IMR-90 (cell line): ENCODE data around the gene SH3RF3. TPM values are rescaled to one million over a fixed set of nuclear protein-coding genes. Genes with fewer than 3 reads are reported as not detected.

Source experiments
- ATAC-seq: fragments of 200-7000 bp; cut with Tn5 transposase; 2 replicates; pipeline ENCODE4 v1.9.1; 2020; ENCODE audit warnings: low read depth, mild to moderate bottlenecking, moderate library complexity
- BruUV-seq: library from RNA; stranded (reverse); fragments of 400-500 nt; replicated peaks from 2 replicates; lab custom pipeline; 2021; lab: Mats Ljungman, UMichigan
- CTCF ChIA-PET: fragments of 300-600 bp; formaldehyde crosslinking; extraction: SDS; loops from one replicate; lab custom pipeline; 2021; ENCODE audit warnings: antibody characterized with exemption; lab: Yijun Ruan, JAX
- POLR2A ChIA-PET: fragments of 300-600 bp; sonication (Branson Sonifier 250); formaldehyde crosslinking; loops from one replicate; lab custom pipeline; 2022; ENCODE audit warnings: antibody characterized with exemption; ENCODE audit not compliant: unreplicated experiment; lab: Charles Lee
- DNase-seq: peaks from one replicate; pipeline ENCODE4 v3.0.0; 2013
- H2AFZ ChIP-seq: replicated peaks from 2 replicates; pipeline ENCODE3; 2013; ENCODE audit warnings: low read length, mild to moderate bottlenecking; ENCODE audit not compliant: poor library complexity
- H2AK5ac ChIP-seq: 2 replicates; pipeline ENCODE4 v1.6.1; 2013; ENCODE audit warnings: low read depth, low read length, inconsistent platforms
- H2AK9ac ChIP-seq: replicated peaks from 2 replicates; pipeline ENCODE3; 2013; ENCODE audit warnings: mild to moderate bottlenecking, low read depth, low read length, moderate library complexity; ENCODE audit not compliant: poor library complexity
- H2BK120ac ChIP-seq: 2 replicates; pipeline ENCODE4 v1.6.1; 2013; ENCODE audit warnings: low read depth, low read length, inconsistent platforms
- H2BK15ac ChIP-seq: 3 replicates; pipeline ENCODE4 v1.6.1; 2013; ENCODE audit warnings: low read depth, low read length, inconsistent platforms
- H2BK20ac ChIP-seq: 2 replicates; pipeline ENCODE4 v1.6.1; 2013; ENCODE audit warnings: low read depth, mild to moderate bottlenecking, inconsistent platforms, low read length, moderate library complexity
- H2BK5ac ChIP-seq: 2 replicates; pipeline ENCODE4 v1.6.1; 2013; ENCODE audit warnings: mild to moderate bottlenecking, low read depth, low read length, inconsistent platforms; ENCODE audit not compliant: poor library complexity, severe bottlenecking
- H3K14ac ChIP-seq: replicated peaks from 2 replicates; pipeline ENCODE4 v1.6.1; 2013; ENCODE audit warnings: low read depth, low read length, inconsistent platforms
- H3K18ac ChIP-seq: 2 replicates; pipeline ENCODE4 v1.6.1; 2013; ENCODE audit warnings: low read depth, low read length, control low read depth
- H3K23ac ChIP-seq: 2 replicates; pipeline ENCODE4 v1.6.1; 2013; ENCODE audit warnings: low read depth, low read length, inconsistent platforms
- H3K27ac ChIP-seq: 2 replicates; pipeline ENCODE4 v1.5.1; 2013; ENCODE audit warnings: mild to moderate bottlenecking, control low read depth, low read length; ENCODE audit not compliant: insufficient read depth
- H3K27me3 ChIP-seq: 2 replicates; pipeline ENCODE4 v1.6.1; 2013; ENCODE audit warnings: low read length; ENCODE audit not compliant: control insufficient read depth, insufficient read depth
- H3K36me3 ChIP-seq: 2 replicates; pipeline ENCODE4 v1.6.1; 2013; ENCODE audit warnings: low read length, mixed read lengths; ENCODE audit not compliant: control insufficient read depth, insufficient read depth
- H3K4ac ChIP-seq: 2 replicates; pipeline ENCODE4 v1.6.1; 2013; ENCODE audit warnings: low read depth, low read length, inconsistent platforms
- H3K4me1 ChIP-seq: 2 replicates; pipeline ENCODE4 v1.6.1; 2013; ENCODE audit warnings: low read length, mixed read lengths; ENCODE audit not compliant: control insufficient read depth, insufficient read depth
- H3K4me2 ChIP-seq: 2 replicates; pipeline ENCODE4 v1.6.1; 2013; ENCODE audit warnings: low read depth, mild to moderate bottlenecking, control low read depth, low read length, moderate library complexity
- H3K4me3 ChIP-seq: 2 replicates; pipeline ENCODE4 v1.5.1; 2013; ENCODE audit warnings: low read depth, mild to moderate bottlenecking, control low read depth, low read length, moderate library complexity; ENCODE audit not compliant: insufficient read depth
- H3K56ac ChIP-seq: 2 replicates; pipeline ENCODE4 v1.6.1; 2013; ENCODE audit warnings: low read length, inconsistent platforms; ENCODE audit not compliant: insufficient read depth; ENCODE audit errors: extremely low read depth
- H3K79me1 ChIP-seq, 2 experiments: 2 replicates each; pipeline ENCODE4 v1.6.1; 2013; ENCODE audit warnings: low read length in 2 of 2, inconsistent platforms in 1 of 2, low read depth in 1 of 2
- H3K9ac ChIP-seq: 2 replicates; pipeline ENCODE4 v1.6.1; 2013; ENCODE audit warnings: low read depth, low read length, control low read depth
- H3K9me1 ChIP-seq: 2 replicates; pipeline ENCODE4 v1.6.1; 2013; ENCODE audit warnings: low read length, inconsistent platforms; ENCODE audit not compliant: insufficient read depth
- H3K9me3 ChIP-seq: 2 replicates; pipeline ENCODE4 v1.6.1; 2013; ENCODE audit warnings: low read length; ENCODE audit not compliant: control insufficient read depth, insufficient read depth
- H4K20me1 ChIP-seq: 2 replicates; pipeline ENCODE4 v1.6.1; 2013; ENCODE audit warnings: low read length, inconsistent platforms; ENCODE audit not compliant: insufficient read depth
- H4K5ac ChIP-seq: 2 replicates; pipeline ENCODE4 v1.6.1; 2013; ENCODE audit warnings: mild to moderate bottlenecking, low read depth, low read length, control low read depth
- H4K8ac ChIP-seq, 2 experiments: 2 replicates each; pipeline ENCODE4 v1.6.1; 2013; ENCODE audit warnings: low read depth in 2 of 2, low read length in 2 of 2, control low read depth in 1 of 2, inconsistent platforms in 1 of 2
- H4K91ac ChIP-seq: 2 replicates; pipeline ENCODE4 v1.6.1; 2013; ENCODE audit warnings: low read depth, low read length, inconsistent platforms; ENCODE audit not compliant: insufficient read depth
- CEBPB ChIP-seq: IDR thresholded peaks from 2 replicates; pipeline ENCODE4 v1.6.1; 2012; ENCODE audit warnings: low read depth, low read length, improper control_type of control experiment
- CHD1 ChIP-seq: IDR thresholded peaks from 2 replicates; pipeline ENCODE4 v1.6.1; 2012; ENCODE audit warnings: low read depth, low read length, improper control_type of control experiment
- MAFK ChIP-seq: IDR thresholded peaks from 2 replicates; pipeline ENCODE4 v1.6.1; 2012; ENCODE audit warnings: low read depth, low read length, improper control_type of control experiment
- MXI1 ChIP-seq: IDR thresholded peaks from 2 replicates; pipeline ENCODE4 v1.6.1; 2012; ENCODE audit warnings: low read depth, mild to moderate bottlenecking, low read length, moderate library complexity, borderline replicate concordance
- POLR2A ChIP-seq: IDR thresholded peaks from 2 replicates; pipeline ENCODE4 v1.6.1; 2012; ENCODE audit warnings: mild to moderate bottlenecking, low read depth, low read length
- RCOR1 ChIP-seq: IDR thresholded peaks from 2 replicates; pipeline ENCODE4 v1.6.1; 2012; ENCODE audit warnings: mild to moderate bottlenecking, low read length, improper control_type of control experiment; ENCODE audit not compliant: insufficient replicate concordance
- WGBS, 2 experiments: methylation state at CpG; one replicate each; pipeline versions ENCODE4 v1.1.5 to v1.1.7; 2013; ENCODE audit warnings: missing lambda C conversion rate in 2 of 2; ENCODE audit not compliant: insufficient read length in 1 of 2; ENCODE audit errors: extremely low coverage in 2 of 2; 5-methylcytosine and 5-hydroxymethylcytosine counted together
- dilution Hi-C: fragments of 300-500 bp; cut with HindIII; formaldehyde crosslinking; loops from one replicate; pipeline ENCODE4 v1.14.3; 2018; ENCODE audit warnings: low sequenced_read_pairs; ENCODE audit not compliant: unreplicated experiment
- in situ Hi-C: fragments of 300-500 bp; cut with MboI; formaldehyde crosslinking; loops from 3 replicates; pipeline ENCODE4 v1.14.3; 2019; ENCODE audit warnings: low sequenced_read_pairs, inconsistent platforms, mixed read lengths
- intact Hi-C: fragments of 100-400 bp; cut with micrococcal nuclease; formaldehyde crosslinking; loops from 2 replicates; pipeline ENCODE4 v1.10.0; 2022
- polyA plus RNA-seq, 3 experiments: library from polyadenylated mRNA; depleted of rRNA; stranded (reverse); fragments of >200 nt; gene quantifications; 2 replicates each; pipeline ENCODE4 v1.2.3, GENCODE V29; 2012; ENCODE audit warnings: low replicate concordance in 1 of 3
- total RNA-seq: library from RNA; depleted of rRNA; stranded (reverse); fragments of >200 nt; gene quantifications from 2 replicates; pipeline ENCODE4 v1.2.3, GENCODE V29; 2012
- TF ChIP-seq, protein P1 (sequence below): conservative IDR thresholded peaks from 2 replicates; pipeline ENCODE4 v1.5.1; 2012; ENCODE audit warnings: mild to moderate bottlenecking, low read depth, low read length, improper control_type of control experiment

Gene SH3RF3
- total and polyA plus RNA-seq, 2 of the 4 experiments (the other 2 are of a cell fraction): 3.4 to 5.3 TPM

GRCh38 chr2:109306190-109306589 is 177.2 kb downstream of the SH3RF3 start:
- in situ Hi-C loops: no loop called here
- Histone ChIP-seq H3K4me3 (no peak overlapping the region), H3K4me2 (no peak overlapping the region), H3K4me1 (no peaks in the 10 kb centered on the region), H4K8ac (no peak overlapping the region), H3K56ac (no peak overlapping the region), H3K9me1 (peaks cover 25% of the 10 kb centered on the region), H3K9me3 (no peaks in the 10 kb centered on the region), H3K9ac (no peak overlapping the region), H3K23ac (no peak overlapping the region), H3K18ac (no peak overlapping the region), H2AK9ac (no peak overlapping the region), H3K27me3 (no peaks in the 10 kb centered on the region), H2AFZ (peak overlapping the region; percentile 32), H4K20me1 (peaks cover 44% of the 10 kb centered on the region), H4K91ac (no peak overlapping the region), H3K36me3 (no peaks in the 10 kb centered on the region), H3K4ac (no peak overlapping the region), H2BK20ac (no peak overlapping the region), H3K14ac (no peak overlapping the region), H2BK15ac (no peak overlapping the region), H3K79me1 (peaks cover 51 to 59% of the 10 kb centered on the region in 2 experiments), H4K5ac (no peak overlapping the region), H2AK5ac (no peak overlapping the region), H3K27ac (no peak overlapping the region), H2BK120ac (no peak overlapping the region), H2BK5ac (no peak overlapping the region)
- DNase-seq (no peak), ATAC-seq (no peak)
- dilution Hi-C loops: no loop called here
- intact Hi-C loops: no loop called here
- no peak for TF ChIP-seq CEBPB
- TF ChIP-seq, protein P1, sequence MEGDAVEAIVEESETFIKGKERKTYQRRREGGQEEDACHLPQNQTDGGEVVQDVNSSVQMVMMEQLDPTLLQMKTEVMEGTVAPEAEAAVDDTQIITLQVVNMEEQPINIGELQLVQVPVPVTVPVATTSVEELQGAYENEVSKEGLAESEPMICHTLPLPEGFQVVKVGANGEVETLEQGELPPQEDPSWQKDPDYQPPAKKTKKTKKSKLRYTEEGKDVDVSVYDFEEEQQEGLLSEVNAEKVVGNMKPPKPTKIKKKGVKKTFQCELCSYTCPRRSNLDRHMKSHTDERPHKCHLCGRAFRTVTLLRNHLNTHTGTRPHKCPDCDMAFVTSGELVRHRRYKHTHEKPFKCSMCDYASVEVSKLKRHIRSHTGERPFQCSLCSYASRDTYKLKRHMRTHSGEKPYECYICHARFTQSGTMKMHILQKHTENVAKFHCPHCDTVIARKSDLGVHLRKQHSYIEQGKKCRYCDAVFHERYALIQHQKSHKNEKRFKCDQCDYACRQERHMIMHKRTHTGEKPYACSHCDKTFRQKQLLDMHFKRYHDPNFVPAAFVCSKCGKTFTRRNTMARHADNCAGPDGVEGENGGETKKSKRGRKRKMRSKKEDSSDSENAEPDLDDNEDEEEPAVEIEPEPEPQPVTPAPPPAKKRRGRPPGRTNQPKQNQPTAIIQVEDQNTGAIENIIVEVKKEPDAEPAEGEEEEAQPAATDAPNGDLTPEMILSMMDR: no peak
- no peak for TF ChIP-seq MAFK
- no peak for TF ChIP-seq RCOR1
- no peak for TF ChIP-seq POLR2A
- TF ChIP-seq CHD1: no peak
- no peak for TF ChIP-seq MXI1
- no TSS peak for BruUV-seq
- ChIA-PET POLR2A (no interaction called here), CTCF (no interaction called here)
- 75% methylated on average over 2 of the region's 10 CpGs; no CpG with 5 or more reads in 1 of the 2 experiments for WGBS, 2 experiments
